Stimulated activated CD4-positive, alpha-beta T cell treated with anti-CD3 and anti-CD28 coated beads, Interleukin-15, amount 100 ng/mL, for 24 hours (primary cell): ENCODE data around the gene HSDL2.
A peak's percentile ranks its signal among the peaks of the same experiment; 100 is the strongest.
"Not testable (repeated sequence)": the region's sequence is repeated elsewhere in the genome, so short reads cannot be mapped to it uniquely, and the experiment has no call there.

Experiments used
- DNase-seq: peaks from one replicate; pipeline ENCODE4 v3.0.0-alpha.2; 2020

HSDL2 gene

DNA sequence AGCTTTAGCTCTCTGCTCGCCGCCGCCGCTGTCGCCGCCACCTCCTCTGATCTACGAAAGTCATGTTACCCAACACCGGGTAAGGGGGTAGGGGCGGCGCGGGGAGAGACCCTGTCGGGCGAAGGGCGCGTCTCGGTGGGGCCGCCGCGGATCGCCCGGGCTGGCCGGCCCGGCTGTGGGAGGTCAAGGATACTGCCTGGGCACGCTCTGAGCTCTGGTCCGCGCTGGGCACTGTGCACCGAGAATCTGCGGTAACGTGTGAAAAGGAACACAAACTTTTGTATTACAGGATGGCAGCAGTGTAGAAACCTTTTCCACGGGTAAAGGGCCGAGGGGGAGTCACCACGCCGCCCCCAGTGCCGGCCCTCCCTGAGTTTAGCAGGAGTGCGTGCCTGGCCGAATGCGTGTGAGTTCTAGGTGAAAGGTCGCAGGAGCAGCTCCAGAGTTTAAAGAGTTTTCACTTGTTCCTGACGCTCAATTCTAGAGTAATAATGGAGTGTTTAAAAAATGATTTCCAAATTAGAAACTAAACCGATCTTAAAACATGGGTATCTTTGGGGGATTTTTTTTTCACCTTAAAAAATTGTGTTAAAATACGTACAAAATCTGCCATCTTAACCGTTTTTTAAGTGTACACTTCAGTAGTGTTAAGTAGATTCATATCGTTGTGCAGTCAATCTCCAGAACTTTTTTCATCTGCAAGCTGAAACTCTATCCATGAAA, at the start of gene HSDL2:
Gene HSDL2 (plus strand): TSS at position 7 of the 723 bp plus-strand sequence. CDS start 56 bp downstream, at position 63.
- DNase-seq, result peak; percentile 46

DNA sequence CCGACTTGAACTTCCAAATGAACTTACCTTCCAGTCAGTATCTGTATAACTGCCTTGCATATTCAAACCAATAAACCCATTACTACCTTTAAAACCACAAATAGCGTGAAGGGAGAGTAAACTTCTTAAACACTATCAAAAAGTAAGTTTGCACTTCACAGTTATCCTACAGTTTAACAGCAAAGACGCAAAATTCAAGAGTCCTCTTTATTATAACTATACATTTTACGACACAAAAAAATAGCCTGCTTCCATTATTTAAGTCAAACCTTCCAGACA, 48.3 kb upstream of the HSDL2 start:
- no peak for DNase-seq

DNA sequence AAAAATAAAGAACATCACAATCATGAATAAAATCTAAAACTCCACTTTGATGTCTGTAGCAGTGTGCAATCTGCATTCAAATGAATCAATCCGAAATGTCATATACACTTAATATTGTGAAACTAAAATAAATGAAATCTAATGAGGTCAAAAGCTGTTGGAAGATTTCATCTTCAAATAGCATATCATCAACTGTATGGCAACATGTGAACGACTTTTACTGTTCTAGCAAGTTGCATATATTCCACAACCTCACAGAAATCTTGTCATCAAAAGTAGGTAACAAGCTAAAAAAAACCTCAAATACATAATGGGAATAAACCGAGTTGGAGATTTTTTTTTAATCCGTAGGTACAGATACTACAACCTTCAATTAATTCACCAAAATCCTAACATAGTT, 47.7 kb upstream of the HSDL2 start:
- DNase-seq, result no peak

DNA sequence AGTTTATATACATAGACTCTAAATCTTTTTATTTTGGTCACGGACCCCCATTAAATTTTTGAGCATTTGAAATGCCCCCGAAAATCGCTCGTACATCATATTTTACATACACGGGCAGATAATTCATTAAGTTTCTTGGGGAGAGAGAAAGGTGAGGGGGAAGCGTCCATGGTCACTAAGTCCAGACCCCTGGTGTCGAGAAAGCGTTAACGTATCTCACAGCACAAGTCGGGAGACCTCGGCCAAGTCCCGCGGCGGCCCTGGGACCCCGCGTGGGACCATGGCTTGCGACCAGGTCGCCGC, 47.3 kb upstream of the HSDL2 start:
- no peak for DNase-seq

DNA sequence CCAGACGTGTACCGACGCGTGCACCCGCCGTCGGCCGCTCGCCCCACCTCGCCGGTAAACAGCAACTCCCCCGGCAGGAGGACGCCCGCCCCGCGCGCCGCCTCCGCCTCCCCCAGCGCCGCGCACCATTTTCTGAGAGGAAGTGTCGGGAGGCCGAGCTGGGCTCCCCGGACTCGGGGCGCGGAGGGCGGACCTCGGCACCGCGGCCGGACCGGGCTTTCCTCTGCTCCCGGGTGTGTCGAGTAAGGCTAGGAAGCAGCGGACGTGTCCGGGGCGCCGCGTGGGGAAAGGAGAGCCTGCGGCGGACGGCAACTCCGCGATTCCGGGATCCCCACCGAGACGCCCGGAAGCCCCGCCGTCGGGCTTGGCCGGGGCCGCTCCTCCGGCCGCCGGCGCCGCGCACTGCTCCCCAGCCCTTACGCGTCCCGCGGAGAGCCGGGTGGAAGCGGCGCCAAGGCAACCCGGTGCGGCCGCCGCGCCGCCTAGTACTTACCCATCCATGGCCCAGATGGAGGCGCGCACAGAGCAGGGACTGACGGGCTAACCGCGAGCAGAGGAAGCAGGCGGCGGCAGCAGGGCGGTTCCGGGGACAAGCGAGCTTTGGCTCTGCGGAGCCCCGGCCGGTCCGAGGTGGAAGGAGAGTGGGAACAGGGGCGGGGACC, 46.8 kb upstream of the HSDL2 start, which contains the start of gene PTBP3:
Gene PTBP3 (minus strand): TSS at position 643 of the 662 bp plus-strand sequence. CDS start 35,754 bp downstream, outside the sequence.
- peak; percentile 83 for DNase-seq

DNA sequence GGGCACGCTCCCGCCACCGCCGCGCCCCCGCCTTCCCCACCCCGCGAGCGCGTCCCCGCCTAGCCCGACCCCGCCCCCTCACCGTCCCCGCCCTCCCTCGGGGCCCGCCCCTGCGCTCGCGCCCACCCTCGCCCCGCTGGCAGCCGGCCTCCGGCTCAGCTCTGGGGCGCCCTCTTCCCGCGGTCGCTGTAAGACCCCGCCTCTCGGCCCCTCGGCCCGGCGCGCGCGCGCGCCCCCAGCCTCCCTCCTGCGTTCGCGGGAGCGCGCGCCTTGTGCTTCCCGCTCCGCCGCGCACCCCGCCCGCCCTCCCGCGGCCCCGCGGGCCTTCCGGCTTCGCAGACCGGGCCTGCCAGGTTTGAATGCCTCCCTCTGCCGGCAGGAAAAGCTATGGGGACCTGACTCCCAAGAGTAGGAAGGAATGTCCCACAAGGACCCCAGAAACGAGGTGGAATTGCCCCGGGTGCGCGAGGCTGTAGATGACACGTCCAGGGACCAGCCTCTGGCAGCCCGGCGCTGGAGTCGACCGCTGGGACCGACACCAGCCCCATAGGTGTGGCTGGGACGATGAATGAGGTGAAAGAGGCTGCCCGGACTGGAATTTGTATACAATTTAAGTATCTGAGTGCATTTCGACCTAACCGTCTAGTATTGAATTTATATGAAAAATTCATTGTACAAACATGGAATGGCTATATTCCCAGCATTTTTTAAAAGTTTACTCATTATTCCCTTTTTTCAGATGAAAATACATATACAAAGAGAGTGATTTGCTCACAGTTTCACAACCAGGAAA, 46.1 kb upstream of the HSDL2 start:
- DNase-seq, result peak; percentile 95

DNA sequence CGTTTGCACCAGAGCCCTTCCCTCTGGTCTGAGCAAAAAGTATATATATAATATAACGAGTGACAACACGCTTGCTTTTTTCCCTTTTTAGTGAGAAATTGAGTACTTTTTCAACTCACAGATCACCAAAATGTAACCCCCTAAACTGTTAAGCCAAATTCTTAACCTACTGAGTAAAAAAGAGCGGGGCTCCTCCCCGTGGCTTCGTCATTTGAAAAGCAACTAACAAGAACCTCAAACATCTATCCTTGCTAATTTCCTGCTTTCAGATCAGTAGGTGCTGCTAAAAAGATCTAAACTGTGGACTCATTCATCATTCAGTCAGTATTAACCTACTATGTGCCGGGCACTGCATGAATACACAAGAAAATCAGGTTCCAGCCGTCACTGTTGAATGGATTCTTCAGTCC, 45.5 kb upstream of the HSDL2 start:
- peak; percentile 66 for DNase-seq

DNA sequence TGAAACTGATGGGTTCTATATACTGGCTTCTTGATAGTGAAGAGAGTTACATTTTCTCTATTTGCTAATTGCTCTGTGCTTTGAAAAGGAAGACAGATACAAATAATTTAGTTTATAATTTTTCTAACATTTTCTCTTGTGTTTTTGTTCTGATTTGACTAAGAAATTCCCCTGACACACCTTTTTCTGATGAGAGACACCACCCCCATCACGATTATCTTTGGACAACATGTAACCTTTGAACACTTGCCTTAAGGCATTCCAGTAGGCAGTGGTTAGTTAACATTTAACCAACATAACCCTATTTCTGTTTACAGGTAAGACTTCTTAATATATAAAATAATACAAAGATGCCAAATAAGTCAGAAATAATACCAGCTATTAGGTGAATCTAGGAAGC, 42.4 kb upstream of the HSDL2 start:
- DNase-seq, result no peak

DNA sequence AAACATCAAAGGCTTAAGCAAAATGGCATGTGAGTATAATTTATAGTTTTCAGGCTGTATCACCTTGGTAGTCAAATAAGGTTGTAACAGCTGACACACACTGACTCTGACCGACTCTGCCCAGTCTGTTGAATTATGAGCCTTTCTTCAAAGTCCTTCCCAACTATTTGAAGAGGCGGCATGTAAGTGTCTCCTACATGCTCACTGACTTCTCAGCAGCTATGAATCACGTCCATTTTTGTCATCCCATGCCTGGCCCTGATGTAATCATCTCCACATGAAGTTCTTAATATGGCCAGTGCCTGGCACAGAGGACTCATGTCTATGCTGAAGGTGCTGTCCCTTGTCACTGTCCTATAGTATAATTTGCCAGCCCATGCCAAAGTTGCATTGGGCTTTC, 41.3 kb upstream of the HSDL2 start:
- no peak for DNase-seq

DNA sequence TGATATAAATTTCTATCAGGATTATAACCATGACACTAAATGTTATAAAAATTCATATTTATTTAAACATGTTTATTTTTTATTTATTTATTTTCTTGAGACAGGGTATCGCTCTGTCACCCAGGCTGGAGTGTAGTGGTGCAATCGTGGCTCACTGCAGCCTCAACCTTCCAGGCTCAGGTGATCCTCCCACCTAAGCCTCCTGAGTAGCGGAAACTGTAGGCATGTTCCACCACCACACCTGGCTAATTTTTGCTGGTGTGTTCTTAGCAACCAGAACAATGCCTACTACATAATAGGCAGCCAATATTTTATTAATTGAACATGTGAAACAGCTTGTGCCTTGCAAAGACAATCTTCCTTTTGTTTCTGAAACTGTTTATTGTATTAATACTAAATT, 40.0 kb upstream of the HSDL2 start:
- DNase-seq, result no peak

DNA sequence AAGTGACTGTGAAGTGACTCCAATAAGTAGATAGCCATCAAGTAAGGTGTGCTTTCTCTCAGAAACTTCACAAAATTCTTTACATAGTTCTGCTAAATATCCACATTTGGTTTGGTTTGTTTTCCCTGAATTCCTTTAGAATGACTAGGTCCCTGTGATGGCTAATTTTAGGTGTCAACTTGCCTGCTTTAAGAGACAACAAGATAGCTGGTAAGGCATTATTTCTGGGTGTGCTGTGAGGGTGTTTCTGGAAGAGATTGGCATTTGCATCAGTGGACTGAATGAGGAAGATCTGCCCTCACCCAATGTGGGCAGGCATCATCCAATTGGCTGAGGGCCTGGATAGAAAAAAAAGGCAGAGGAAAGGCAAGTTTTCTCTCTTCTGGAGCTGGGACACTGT, 38.2 kb upstream of the HSDL2 start:
- no peak for DNase-seq

DNA sequence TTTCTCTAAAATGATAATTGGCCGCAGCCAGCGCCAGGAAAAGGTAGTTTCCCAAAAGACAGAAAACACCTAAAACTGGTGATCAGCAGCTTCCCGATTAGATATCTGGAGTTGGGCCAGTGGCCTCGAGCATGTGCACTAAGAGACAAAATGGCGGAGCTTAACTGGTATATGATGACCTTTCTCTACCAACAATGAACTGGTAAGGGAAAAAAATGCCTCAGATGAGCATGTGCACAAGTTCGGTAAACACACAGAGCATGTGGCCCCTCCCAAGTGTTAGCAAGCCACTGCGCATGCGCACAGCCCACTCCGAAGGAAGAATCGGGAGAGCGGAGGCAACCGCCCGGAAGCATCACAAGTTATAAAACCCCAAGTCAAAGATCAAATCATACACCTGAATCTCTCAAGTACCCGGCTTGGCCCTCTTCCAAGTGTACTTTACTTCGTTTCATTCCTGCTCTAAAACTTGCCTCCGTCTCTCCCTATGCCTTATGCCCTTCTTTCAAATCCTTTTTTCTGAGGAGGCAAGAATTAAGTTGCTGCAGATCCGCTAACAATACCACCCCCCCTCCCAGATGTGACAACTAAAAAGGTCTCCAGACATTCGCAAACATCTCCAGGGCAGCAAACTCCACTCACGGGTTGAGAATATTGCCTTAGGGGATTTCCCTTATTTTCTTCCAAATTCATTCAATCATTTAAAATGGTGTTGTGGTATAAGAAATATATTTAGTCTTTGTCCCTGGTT, 31.5 kb upstream of the HSDL2 start:
- peak; percentile 88 for DNase-seq

DNA sequence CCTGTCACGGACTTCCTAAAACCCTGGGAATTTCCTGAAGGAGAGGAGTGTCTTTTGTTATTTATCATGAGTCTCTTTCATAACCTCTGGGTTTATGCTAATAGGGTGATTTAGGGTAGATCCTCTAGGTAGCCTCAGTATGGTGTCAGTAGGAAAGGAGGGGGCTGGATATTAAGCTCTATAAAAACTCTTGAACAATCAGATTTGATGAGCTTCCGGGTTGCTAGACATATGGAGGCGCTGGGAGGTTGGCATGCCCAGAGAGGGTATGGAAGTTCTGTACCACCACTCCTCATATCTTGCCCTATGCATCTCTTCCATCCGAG, 30.9 kb upstream of the HSDL2 start:
- no peak for DNase-seq

DNA sequence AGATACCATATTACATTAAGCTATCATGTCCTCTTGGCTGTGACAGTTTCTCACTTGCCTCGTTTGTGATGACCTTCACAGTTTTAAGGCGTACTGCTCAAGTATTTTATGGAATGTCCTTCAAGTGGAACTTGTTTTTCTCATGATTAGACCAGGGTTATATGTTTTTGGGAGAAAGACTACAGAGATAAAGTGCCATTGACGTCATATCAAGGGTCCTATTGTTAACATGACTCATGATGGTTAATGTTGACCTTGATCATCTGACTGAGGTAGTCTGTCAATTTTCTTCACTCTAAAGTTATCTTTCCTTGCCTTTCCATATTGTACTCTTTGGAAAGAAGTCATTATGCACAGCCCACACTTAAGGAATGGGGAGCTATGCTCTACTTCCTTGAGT, 28.7 kb upstream of the HSDL2 start:
- DNase-seq, result no peak

DNA sequence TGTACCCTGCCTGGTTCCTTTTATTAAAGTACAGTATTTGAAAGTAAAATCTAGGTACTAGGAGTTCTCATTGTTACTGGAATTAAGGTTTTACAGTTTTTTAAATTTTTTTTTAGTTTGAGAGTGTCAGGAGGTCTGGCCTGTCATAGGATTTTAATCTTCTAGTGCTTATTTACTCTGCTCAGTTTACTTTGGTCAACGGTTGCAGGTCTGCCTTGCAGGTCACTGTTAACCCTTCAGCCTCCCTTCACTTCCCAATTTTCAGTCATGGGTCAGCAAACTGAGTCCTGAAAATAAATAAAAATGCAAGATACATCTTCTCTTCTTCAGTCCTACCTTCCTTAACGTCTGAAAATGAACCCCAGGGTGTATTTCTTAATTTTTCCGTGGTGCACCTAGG, 27.7 kb upstream of the HSDL2 start:
- no peak for DNase-seq

DNA sequence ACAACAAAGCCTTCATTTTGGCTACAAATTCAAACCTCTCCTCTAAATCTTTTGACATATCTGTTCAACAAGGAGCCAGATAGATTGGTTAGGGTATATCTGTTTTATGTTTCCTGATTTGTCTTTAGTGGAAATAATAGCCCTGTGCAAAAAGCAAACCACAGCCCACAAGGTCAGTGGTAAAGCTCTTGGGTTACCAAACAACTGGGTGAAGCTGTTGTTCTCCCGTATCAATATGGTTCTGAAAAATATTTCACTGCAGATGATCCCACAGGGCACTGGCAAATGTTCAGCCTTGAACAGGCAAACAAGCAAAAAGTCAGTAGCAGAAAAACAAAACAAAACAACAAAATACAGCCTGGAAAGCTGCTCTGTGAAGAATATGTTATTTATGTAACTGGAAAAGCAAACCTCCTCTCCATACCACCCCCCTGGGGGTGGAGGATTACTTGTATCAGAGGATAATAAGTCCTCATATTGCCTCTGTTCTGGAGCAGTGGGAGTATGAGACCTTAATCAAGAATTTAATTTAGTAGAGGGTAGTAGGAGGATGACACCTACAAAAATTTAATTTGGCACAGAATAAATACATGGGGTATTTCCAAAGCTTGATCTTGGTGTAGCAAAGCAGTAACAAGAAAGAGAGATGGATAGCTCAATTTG, 25.7 kb upstream of the HSDL2 start:
- DNase-seq, result no peak

DNA sequence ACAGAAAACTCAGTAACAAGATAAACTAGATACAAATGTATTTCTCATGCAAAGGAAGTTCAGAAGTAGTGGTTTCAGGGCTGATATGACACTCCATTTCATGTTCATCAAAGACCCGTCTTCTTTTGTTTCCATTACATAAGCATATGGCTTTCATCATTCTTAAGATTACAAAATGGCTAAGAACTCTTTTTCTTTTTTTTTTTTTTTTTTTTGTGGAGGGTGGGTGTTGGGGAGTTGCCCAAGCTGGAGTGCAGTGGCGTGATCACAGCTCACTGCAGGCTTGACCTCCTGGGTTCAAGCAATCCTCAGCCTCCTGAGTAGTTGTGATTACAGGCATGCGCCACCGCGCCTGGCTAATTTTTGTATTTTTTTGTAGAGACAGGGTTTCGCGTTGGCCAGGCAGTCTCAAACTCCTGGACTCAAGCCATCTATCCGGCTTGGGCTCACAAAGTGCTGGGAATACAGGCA, 24.4 kb upstream of the HSDL2 start:
- DNase-seq, result no peak

DNA sequence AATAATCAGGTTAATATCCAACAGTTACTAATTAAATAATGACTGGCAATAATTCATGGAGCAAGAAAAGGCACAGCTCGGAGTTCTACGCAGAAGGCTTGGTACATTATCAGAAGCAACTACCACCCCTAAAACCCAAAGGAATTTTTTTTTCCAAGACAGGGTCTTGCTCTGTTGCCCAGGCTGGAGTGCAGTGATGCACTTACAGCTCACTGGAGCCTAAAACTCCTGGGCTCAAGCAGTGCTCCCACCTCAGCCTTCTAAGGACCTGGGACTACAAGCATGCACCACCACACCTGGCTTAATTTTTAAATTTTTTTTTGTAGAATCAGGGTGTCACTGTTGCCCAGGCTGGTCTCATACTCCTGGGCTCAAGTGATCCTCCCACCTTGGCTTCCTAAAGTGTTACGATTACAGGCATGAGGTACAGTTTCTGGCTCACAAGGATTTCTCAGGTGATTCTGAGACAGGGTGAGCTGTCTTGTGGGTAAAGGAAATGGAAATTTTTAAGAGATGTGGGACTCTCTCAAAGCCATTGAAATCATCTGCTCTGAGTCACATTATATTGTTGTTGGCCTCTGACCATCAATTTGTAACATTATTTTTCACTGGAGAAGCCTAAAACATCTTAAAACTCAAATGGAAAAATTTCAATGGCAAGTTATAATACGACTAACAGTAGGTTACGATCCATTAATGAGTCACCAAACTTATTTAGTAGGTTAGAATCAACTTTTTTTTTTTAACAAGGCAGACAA, 19.7 kb upstream of the HSDL2 start:
- DNase-seq, result no peak

DNA sequence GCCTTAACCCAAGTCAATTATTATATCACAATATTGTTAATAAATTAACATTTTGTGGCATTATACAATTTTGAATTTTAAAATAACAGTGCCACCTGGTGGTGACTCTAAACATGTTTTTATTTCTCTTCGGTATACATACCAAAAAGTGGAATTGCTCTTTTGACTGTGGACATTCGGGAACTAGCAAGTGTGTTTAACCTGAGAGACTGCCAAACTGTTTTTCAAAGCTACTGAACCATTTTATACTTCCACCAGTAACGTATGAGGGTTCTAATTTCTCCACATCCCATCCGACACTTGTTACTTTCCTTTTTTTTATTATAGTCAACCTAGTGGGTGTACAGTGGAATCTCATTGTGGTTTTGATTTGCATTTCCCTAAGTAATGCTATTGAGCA, 18.3 kb upstream of the HSDL2 start:
- no peak for DNase-seq

DNA sequence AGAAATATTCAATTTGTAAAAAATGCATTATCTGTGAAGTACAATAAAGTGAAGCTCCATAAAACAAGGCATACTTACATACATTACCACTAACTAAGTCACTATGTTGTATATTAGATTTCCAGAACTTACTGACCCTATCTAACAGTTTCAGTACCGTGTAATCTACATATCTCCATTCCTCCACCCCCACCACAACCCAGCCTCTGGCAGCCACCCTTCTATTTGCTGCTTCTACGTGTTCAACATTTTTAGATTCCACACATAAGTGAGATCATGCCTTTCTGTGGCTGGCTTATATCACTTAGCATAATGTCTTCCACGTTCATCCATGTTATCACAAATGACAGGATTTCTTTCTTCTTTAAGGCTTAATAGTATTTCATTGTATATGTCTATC, 15.1 kb upstream of the HSDL2 start:
- no peak for DNase-seq

DNA sequence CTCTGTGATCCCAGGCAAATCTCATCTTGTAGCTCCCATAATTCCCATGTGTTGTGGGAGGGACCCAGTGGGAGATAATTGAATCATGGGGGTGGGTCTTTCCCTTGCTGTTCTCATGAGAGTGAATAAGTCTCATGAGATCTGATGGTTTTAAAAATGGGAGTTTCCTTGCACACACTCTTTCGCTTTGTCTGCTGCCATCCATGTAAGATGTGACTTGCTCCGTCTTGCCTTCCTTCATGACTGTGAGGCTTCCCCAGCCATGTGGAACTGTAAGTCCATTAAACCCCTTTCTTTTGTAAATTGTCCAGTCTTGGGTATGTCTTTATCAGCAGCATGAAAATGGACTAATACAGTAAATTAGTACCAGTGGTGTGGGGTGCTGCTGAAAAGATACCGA, 14.7 kb upstream of the HSDL2 start:
- DNase-seq, result not testable (repeated sequence)

DNA sequence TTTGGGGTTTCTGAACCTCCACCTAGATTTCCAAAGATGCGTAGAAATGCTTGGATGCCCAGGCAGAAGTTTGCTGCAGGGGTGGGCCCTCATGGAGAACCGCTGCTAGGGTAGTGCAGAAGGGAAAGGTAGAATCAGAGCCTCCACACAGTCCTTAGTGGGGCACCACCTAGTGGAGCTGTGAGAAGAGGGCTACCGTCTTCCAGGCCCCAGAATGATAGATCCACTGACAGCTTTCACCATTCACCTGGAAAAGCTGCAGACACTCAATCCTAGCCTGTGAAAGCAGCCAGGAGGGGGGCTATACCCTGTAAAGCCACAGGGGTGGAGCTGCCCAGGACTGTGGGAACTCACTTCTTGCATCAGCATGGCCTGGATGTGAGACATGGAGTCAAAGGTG, 13.3 kb upstream of the HSDL2 start:
- DNase-seq, result no peak
